Trophoblast cell (in vitro differentiated cells and primary cell): Measurements from ENCODE around the gene APP.

Experiments used
- DNase-seq, 2 donors: peaks; one replicate each; pipeline ENCODE4 v3.0.0-alpha.2; 2016
- H2AFZ ChIP-seq: 2 replicates; pipeline ENCODE4 v1.6.1; 2013; ENCODE audit warnings: low read length, moderate library complexity, mild to moderate bottlenecking; ENCODE audit not compliant: insufficient read depth, poor library complexity
- H2AK5ac ChIP-seq: 2 replicates; pipeline ENCODE4 v1.6.1; 2013; ENCODE audit warnings: mild to moderate bottlenecking, low read length
- H2BK120ac ChIP-seq: 2 replicates; pipeline ENCODE4 v1.6.1; 2013; ENCODE audit warnings: low read length, mild to moderate bottlenecking, moderate library complexity; ENCODE audit not compliant: insufficient read depth, poor library complexity
- H2BK12ac ChIP-seq: 2 replicates; pipeline ENCODE4 v1.6.1; 2013; ENCODE audit warnings: mild to moderate bottlenecking, low read length, moderate library complexity
- H2BK5ac ChIP-seq: 2 replicates; pipeline ENCODE4 v1.6.1; 2013; ENCODE audit warnings: low read length, low read depth, moderate library complexity, mild to moderate bottlenecking; ENCODE audit not compliant: poor library complexity
- H3K14ac ChIP-seq: 2 replicates; pipeline ENCODE4 v1.6.1; 2013; ENCODE audit warnings: mild to moderate bottlenecking, low read length
- H3K18ac ChIP-seq: 2 replicates; pipeline ENCODE4 v1.6.1; 2013; ENCODE audit warnings: mild to moderate bottlenecking, low read length
- H3K23ac ChIP-seq: 2 replicates; pipeline ENCODE4 v1.6.1; 2013; ENCODE audit warnings: low read length
- H3K27ac ChIP-seq: 2 replicates; pipeline ENCODE4 v1.5.1; 2013; ENCODE audit warnings: low read depth, mild to moderate bottlenecking, inconsistent platforms, low read length, moderate library complexity
- H3K27me3 ChIP-seq: 2 replicates; pipeline ENCODE4 v1.6.1; 2013; ENCODE audit warnings: inconsistent platforms, mild to moderate bottlenecking, low read length, moderate library complexity; ENCODE audit not compliant: insufficient read depth
- H3K36me3 ChIP-seq, 2 experiments: 1 replicate in 1 of 2; 2 replicates in 1 of 2; pipeline ENCODE4 v1.6.1; 2013; ENCODE audit warnings: low read length in 2 of 2, mild to moderate bottlenecking in 2 of 2, moderate library complexity in 1 of 2; ENCODE audit not compliant: insufficient read depth in 2 of 2, control insufficient read depth in 1 of 2
- H3K4ac ChIP-seq: 2 replicates; pipeline ENCODE4 v1.6.1; 2013; ENCODE audit warnings: low read depth, mild to moderate bottlenecking, low read length, moderate library complexity
- H3K4me1 ChIP-seq, 2 experiments: 1 replicate in 1 of 2; 2 replicates in 1 of 2; pipeline ENCODE4 v1.6.1; 2013; ENCODE audit warnings: low read length in 2 of 2, mild to moderate bottlenecking in 2 of 2, moderate library complexity in 1 of 2; ENCODE audit not compliant: insufficient read depth in 2 of 2, control insufficient read depth in 1 of 2
- H3K4me2 ChIP-seq: 2 replicates; pipeline ENCODE4 v1.6.1; 2013; ENCODE audit warnings: inconsistent platforms, mild to moderate bottlenecking, low read length, moderate library complexity
- H3K4me3 ChIP-seq: 2 replicates; pipeline ENCODE4 v1.5.1; 2013; ENCODE audit warnings: mild to moderate bottlenecking, low read depth, low read length, inconsistent platforms
- H3K79me1 ChIP-seq: one replicate; pipeline ENCODE4 v1.6.1; 2013; ENCODE audit warnings: low read length
- H3K79me2 ChIP-seq: 2 replicates; pipeline ENCODE4 v1.6.1; 2013; ENCODE audit warnings: low read length, mild to moderate bottlenecking; ENCODE audit not compliant: control insufficient read depth, insufficient read depth, poor library complexity
- H3K9ac ChIP-seq: 2 replicates; pipeline ENCODE4 v1.6.1; 2013; ENCODE audit warnings: mild to moderate bottlenecking, low read length
- H3K9me3 ChIP-seq: 2 replicates; pipeline ENCODE4 v1.6.1; 2013; ENCODE audit warnings: low read depth, mild to moderate bottlenecking, control low read depth, inconsistent platforms, low read length; ENCODE audit not compliant: insufficient read depth
- H4K12ac ChIP-seq: 2 replicates; pipeline ENCODE4 v1.6.1; 2013; ENCODE audit warnings: low read depth, mild to moderate bottlenecking, low read length, moderate library complexity
- H4K8ac ChIP-seq: 2 replicates; pipeline ENCODE4 v1.6.1; 2013; ENCODE audit warnings: low read depth, mild to moderate bottlenecking, low read length, moderate library complexity
- H4K91ac ChIP-seq: one replicate; pipeline ENCODE4 v1.6.1; 2013; ENCODE audit warnings: low read depth, mild to moderate bottlenecking, low read length, moderate library complexity
- WGBS: extraction: QIAGEN DNeasy Blood & Tissue Kit; methylation state at CpG from one replicate; pipeline ENCODE4 v1.1.7; 2013; ENCODE audit warnings: missing lambda C conversion rate; ENCODE audit not compliant: insufficient read length, insufficient coverage; ENCODE audit errors: extremely low coverage; 5-methylcytosine and 5-hydroxymethylcytosine counted together

APP gene

GRCh38 chr21:26157801-26158200 lies 12.8 kb downstream of the APP start:
- no peaks in the 10 kb centered on the region for H3K27me3 ChIP-seq
- H3K9me3 ChIP-seq, result no peaks in the 10 kb centered on the region
- peaks cover 2% of the 10 kb centered on the region in 2 experiments for H3K36me3 ChIP-seq
- no peak overlapping the region for H3K4ac ChIP-seq
- H4K91ac ChIP-seq, result no peak overlapping the region
- H2BK12ac ChIP-seq, result no peak overlapping the region
- H2BK5ac ChIP-seq, result no peak overlapping the region
- no peak overlapping the region for H4K12ac ChIP-seq
- H2BK120ac ChIP-seq, result no peak overlapping the region
- no peak overlapping the region for H2AFZ ChIP-seq
- no peak overlapping the region for H3K23ac ChIP-seq
- DNase-seq, result no peak
- H3K4me2 ChIP-seq, result no peak overlapping the region
- peaks cover 11% of the 10 kb centered on the region for H3K79me2 ChIP-seq
- H3K4me3 ChIP-seq, result no peak overlapping the region
- no peak overlapping the region for H4K8ac ChIP-seq
- H3K14ac ChIP-seq, result no peak overlapping the region
- no peak overlapping the region for H2AK5ac ChIP-seq
- H3K18ac ChIP-seq, result no peak overlapping the region
- H3K27ac ChIP-seq, result peak overlapping the region; percentile 55
- peaks cover 3 to 8% of the 10 kb centered on the region in 2 experiments for H3K4me1 ChIP-seq
- H3K9ac ChIP-seq, result no peak overlapping the region
- H3K79me1 ChIP-seq, result no peaks in the 10 kb centered on the region
- no CpG with 5 or more reads among the region's 2 CpGs for WGBS

DNA sequence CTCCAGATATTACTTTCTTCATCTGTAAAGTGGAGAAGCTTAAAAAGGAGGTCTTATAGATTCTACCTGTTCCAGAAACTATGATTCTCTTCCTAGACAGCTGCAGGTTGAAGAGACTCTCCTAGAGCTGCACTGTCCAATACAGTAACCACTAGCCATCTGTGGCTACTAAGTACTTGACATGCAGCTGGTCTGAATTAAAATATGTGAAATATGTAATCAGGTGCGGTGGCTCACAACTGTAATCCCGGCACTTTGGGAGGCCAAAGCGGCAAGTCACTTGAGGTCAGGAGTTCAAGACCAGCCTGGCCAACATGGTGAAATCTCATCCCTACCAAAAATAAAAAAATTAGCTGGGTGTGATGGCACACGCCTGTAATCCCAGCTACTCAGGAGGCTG lies 15.8 kb downstream of the APP start:
- H2BK12ac ChIP-seq, result no peak overlapping the region
- no peak overlapping the region for H2BK120ac ChIP-seq
- H4K91ac ChIP-seq, result no peak overlapping the region
- peak overlapping the region; percentile 8 for H3K27ac ChIP-seq
- no peaks in the 10 kb centered on the region for H3K36me3 ChIP-seq
- no peak overlapping the region for H3K4me2 ChIP-seq
- no peak for DNase-seq
- H3K4me1 ChIP-seq, result peaks cover 3 to 10% of the 10 kb centered on the region in 2 experiments
- H4K12ac ChIP-seq, result no peak overlapping the region
- H3K27me3 ChIP-seq, result no peaks in the 10 kb centered on the region
- no peak overlapping the region for H2BK5ac ChIP-seq
- H2AFZ ChIP-seq, result no peak overlapping the region
- H3K9ac ChIP-seq, result no peak overlapping the region
- no peak overlapping the region for H3K14ac ChIP-seq
- H3K18ac ChIP-seq, result no peak overlapping the region
- peaks cover 8% of the 10 kb centered on the region for H3K79me2 ChIP-seq
- no peak overlapping the region for H4K8ac ChIP-seq
- no peak overlapping the region for H3K4me3 ChIP-seq
- H3K79me1 ChIP-seq, result no peaks in the 10 kb centered on the region
- H3K4ac ChIP-seq, result peak overlapping the region; percentile 19
- no CpG with 5 or more reads among the region's 4 CpGs for WGBS
- no peak overlapping the region for H2AK5ac ChIP-seq
- H3K23ac ChIP-seq, result no peak overlapping the region
- no peaks in the 10 kb centered on the region for H3K9me3 ChIP-seq

- H4K8ac ChIP-seq, result no peak overlapping the region
- peak in 1 of 2 donors; percentile 44 for DNase-seq
- no peak overlapping the region for H2BK12ac ChIP-seq
- H3K27me3 ChIP-seq, result no peaks in the 10 kb centered on the region
- H3K79me1 ChIP-seq, result peaks cover 1% of the 10 kb centered on the region
- H2BK5ac ChIP-seq, result no peak overlapping the region
- H2AK5ac ChIP-seq, result no peak overlapping the region
- H3K4me3 ChIP-seq, result no peak overlapping the region
- no peak overlapping the region for H3K4ac ChIP-seq
- no peaks in the 10 kb centered on the region for H3K36me3 ChIP-seq
- no peak overlapping the region for H3K14ac ChIP-seq
- no CpG with 5 or more reads among the region's 1 CpG for WGBS
- no peak overlapping the region for H3K4me2 ChIP-seq
- H4K12ac ChIP-seq, result no peak overlapping the region
- H3K4me1 ChIP-seq, result peaks cover 0 to 15% of the 10 kb centered on the region in 2 experiments
- no peak overlapping the region for H2AFZ ChIP-seq
- H3K27ac ChIP-seq, result no peak overlapping the region
- H3K18ac ChIP-seq, result no peak overlapping the region
- H4K91ac ChIP-seq, result no peak overlapping the region
- no peak overlapping the region for H3K23ac ChIP-seq
- H3K79me2 ChIP-seq, result peaks cover 8% of the 10 kb centered on the region
- H2BK120ac ChIP-seq, result no peak overlapping the region
- H3K9ac ChIP-seq, result no peak overlapping the region
- H3K9me3 ChIP-seq, result no peaks in the 10 kb centered on the region
Observed at GRCh38 chr21:26153758-26154157, 16.8 kb downstream of the APP start.

- Histone ChIP-seq H3K36me3 (peaks cover 1 to 2% of the 10 kb centered on the region in 2 experiments), H4K8ac (no peak overlapping the region), H2BK5ac (no peak overlapping the region), H3K9ac (no peak overlapping the region), H3K9me3 (no peaks in the 10 kb centered on the region), H3K14ac (no peak overlapping the region), H2AK5ac (no peak overlapping the region), H3K4me1 (peaks cover 6 to 15% of the 10 kb centered on the region in 2 experiments), H4K12ac (no peak overlapping the region), H3K4me3 (no peak overlapping the region), H3K27ac (peak overlapping the region; percentile 65), H3K23ac (no peak overlapping the region), H4K91ac (no peak overlapping the region), H3K4me2 (no peak overlapping the region), H3K79me2 (no peaks in the 10 kb centered on the region), H3K79me1 (peaks cover 3% of the 10 kb centered on the region), H2BK12ac (no peak overlapping the region), H3K27me3 (no peaks in the 10 kb centered on the region), H2AFZ (no peak overlapping the region), H3K4ac (no peak overlapping the region), H3K18ac (no peak overlapping the region), H2BK120ac (no peak overlapping the region)
- DNase-seq, result no peak
Observed at GRCh38 chr21:26148840-26149354, 21.7 kb downstream of the APP start.
